Ovary (tissue), 3 donors: ENCODE results near the gene LRRC27.

Experiments
- CTCF ChIP-seq, 3 donors: fragments of 450-650 bp in 2 of 3; fragments of 200-600 bp in 1 of 3; IDR thresholded peaks; one replicate each; pipeline versions ENCODE4 v1.5.1 to v1.8.0; 2016 to 2022; ENCODE audit warnings: antibody characterized with exemption in 3 of 3, mild to moderate bottlenecking in 1 of 3
- EP300 ChIP-seq: sonication (generic); formaldehyde crosslinking; IDR thresholded peaks from one replicate; pipeline ENCODE4 v1.6.1; 2017; ENCODE audit warnings: antibody characterized with exemption
- POLR2A ChIP-seq: fragments of 450-650 bp; IDR thresholded peaks from one replicate; pipeline ENCODE4 v1.6.1; 2017; ENCODE audit warnings: antibody characterized with exemption, mild to moderate bottlenecking, moderate library complexity
- donor health status: DM: no; HTN: no; CAD: no.

- no peak for TF ChIP-seq CTCF (IDR thresholded peaks at IDR 0.05)
- TF ChIP-seq POLR2A: no peak
- no peak for TF ChIP-seq EP300
These were observed 10.3 kb upstream of the LRRC27 start for GRCh38 chr10:132321726-132322125.
